ENCODE measurements around the gene NXN. TPM values are rescaled to one million over a fixed set of nuclear protein-coding genes. Genes with fewer than 3 reads are reported as not detected.
A peak's percentile ranks its signal among the peaks of the same experiment; 100 is the strongest.
"Not testable (repeated sequence)": the region's sequence is repeated elsewhere in the genome, so short reads cannot be mapped to it uniquely, and the experiment has no call there.

Gene NXN
- total RNA-seq, 1 donor = 124 TPM

GRCh38 chr17:797236-797840, 182.2 kb downstream of the NXN start:
- no peak for DNase-seq (ENCODE audit: low read depth)
- no peak overlapping the region for H3K4me3 ChIP-seq (ENCODE audit: low read depth, low read length)
- TF ChIP-seq CTCF (IDR thresholded peaks at IDR 0.05; ENCODE audit: insufficient read depth, low read depth, low read length) = no peak

- H3K4me3 ChIP-seq (ENCODE audit: low read depth, low read length) = no peak overlapping the region
- DNase-seq (ENCODE audit: low read depth) = no peak
- TF ChIP-seq CTCF (IDR thresholded peaks at IDR 0.05; ENCODE audit: insufficient read depth, low read depth, low read length) = no peak
Observed at GRCh38 chr17:796609-797008, 183.0 kb downstream of the NXN start.

GRCh38 chr17:795721-796120, 183.9 kb downstream of the NXN start:
- no peak overlapping the region for H3K4me3 ChIP-seq (ENCODE audit: low read depth, low read length)
- TF ChIP-seq CTCF (IDR thresholded peaks at IDR 0.05; ENCODE audit: insufficient read depth, low read depth, low read length) = no peak
- no peak for DNase-seq (ENCODE audit: low read depth)

GRCh38 chr17:795276-795675, 184.3 kb downstream of the NXN start:
- no peak for TF ChIP-seq CTCF (IDR thresholded peaks at IDR 0.05; ENCODE audit: insufficient read depth, low read depth, low read length)
- no peak overlapping the region for H3K4me3 ChIP-seq (ENCODE audit: low read depth, low read length)
- DNase-seq (ENCODE audit: low read depth) = no peak

GRCh38 chr17:794876-795275, 184.7 kb downstream of the NXN start:
- H3K4me3 ChIP-seq (ENCODE audit: low read depth, low read length) = no peak overlapping the region

GRCh38 chr17:792277-792676, 187.3 kb downstream of the NXN start:
- H3K4me3 ChIP-seq (ENCODE audit: low read depth, low read length) = no peak overlapping the region
- DNase-seq (ENCODE audit: low read depth) = no peak
- no peak for TF ChIP-seq CTCF (IDR thresholded peaks at IDR 0.05; ENCODE audit: insufficient read depth, low read depth, low read length)

More at GRCh38 chr17:794876-795275, 184.7 kb downstream of the NXN start:
- DNase-seq (ENCODE audit: low read depth) = peak; percentile 81
- peak; percentile 78 for TF ChIP-seq CTCF (IDR thresholded peaks at IDR 0.05; ENCODE audit: insufficient read depth, low read depth, low read length)

- TF ChIP-seq CTCF (IDR thresholded peaks at IDR 0.05; ENCODE audit: insufficient read depth, low read depth, low read length) = no peak
- DNase-seq (ENCODE audit: low read depth) = no peak
- no peak overlapping the region for H3K4me3 ChIP-seq (ENCODE audit: low read depth, low read length)
Observed at GRCh38 chr17:791829-792228, 187.7 kb downstream of the NXN start.

GRCh38 chr17:790874-791247, 188.7 kb downstream of the NXN start:
- H3K4me3 ChIP-seq (ENCODE audit: low read depth, low read length) = not testable (repeated sequence)
- peak; percentile 48 for DNase-seq (ENCODE audit: low read depth)

- peak; percentile 84 for DNase-seq (ENCODE audit: low read depth)
- not testable (repeated sequence) for H3K4me3 ChIP-seq (ENCODE audit: low read depth, low read length)
Observed at GRCh38 chr17:789931-790873, 189.4 kb downstream of the NXN start.

Data from fibroblast of villous mesenchyme (primary cell).